ENCODE measurements around the gene GDF7.

DNA sequence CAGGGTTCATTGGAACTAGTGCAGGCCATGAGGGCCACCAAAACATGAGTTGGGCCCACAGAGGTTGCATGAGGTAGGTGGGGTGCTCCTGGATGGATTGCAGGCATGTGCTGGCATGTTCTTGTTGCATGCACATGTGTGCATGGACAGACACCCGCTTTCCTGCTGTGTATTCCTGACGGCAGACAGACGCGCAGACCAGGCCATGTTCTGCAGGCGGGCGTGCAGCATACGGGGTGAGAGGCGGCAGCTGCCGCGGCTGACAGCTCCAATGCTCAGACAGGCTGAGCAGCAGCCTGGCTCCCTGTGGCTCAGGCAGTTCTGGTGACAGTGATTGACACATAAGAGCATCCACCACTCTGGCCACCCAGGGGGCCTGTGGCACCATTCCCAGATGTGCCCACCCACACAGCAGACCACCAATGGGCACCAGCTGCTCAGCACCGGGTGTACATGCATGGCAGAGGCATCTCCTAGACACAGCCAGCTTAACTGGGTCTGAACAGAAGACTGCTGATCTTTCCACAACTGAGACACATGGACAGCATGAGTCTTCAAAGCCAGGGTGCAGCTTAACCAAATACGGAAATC is 37.3 kb upstream of the GDF7 start:
- TF ChIP-seq CTCF (IDR thresholded peaks at IDR 0.05; ENCODE audit: low read depth, low read length) (no peak), EZH2phosphoT487 (IDR thresholded peaks at IDR 0.05; ENCODE audit: low read depth) (no peak)
